GM21737 (cell line): ENCODE measurements around the gene RBBP8NL.

Experiments used
- ATAC-seq: cut with Tn5 transposase; IDR thresholded peaks from one replicate; pipeline ENCODE4 v1.9.1; 2021; ENCODE audit warnings: mild to moderate bottlenecking, moderate library complexity; ENCODE audit not compliant: unreplicated experiment

RBBP8NL gene

DNA sequence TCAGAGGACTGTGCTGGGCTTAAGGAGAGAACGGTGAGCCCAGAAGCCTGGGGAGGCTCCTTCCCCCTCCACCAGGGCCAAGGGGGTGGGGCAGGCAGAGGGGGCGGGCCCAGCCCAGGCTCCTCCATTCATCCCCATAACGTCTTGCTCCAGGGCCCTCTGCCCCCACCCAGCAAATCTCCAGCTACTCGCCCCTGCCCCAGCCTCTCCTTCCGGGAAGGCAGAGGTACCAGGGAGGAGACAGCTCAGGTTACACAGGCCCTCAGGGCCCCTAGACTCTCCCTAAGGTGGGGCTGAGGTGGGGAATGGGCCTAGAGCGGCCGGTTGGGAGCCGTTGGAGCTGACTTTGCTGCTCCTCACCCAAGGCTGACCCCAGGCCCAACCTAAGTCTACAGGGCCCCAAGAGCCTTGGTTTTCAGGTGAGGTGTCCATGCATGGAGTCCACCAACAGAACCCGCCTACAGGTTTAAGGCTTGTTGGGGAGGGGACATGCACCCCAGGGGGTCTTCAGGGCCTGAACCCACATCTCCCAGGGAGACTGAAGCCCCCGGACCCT lies 61.4 kb downstream of the RBBP8NL start:
- no peak for ATAC-seq

GRCh38 chr20:62364911-62365736 lies 62.2 kb downstream of the RBBP8NL start:
- no peak for ATAC-seq

- ATAC-seq: no peak
Measured at GRCh38 chr20:62363920-62364851, 63.2 kb downstream of the RBBP8NL start.

- ATAC-seq: no peak
Measured at GRCh38 chr20:62362991-62363919, 64.1 kb downstream of the RBBP8NL start.

- no peak for ATAC-seq
Measured at GRCh38 chr20:62362590-62362940, 64.8 kb downstream of the RBBP8NL start.

- no peak for ATAC-seq
Measured at GRCh38 chr20:62361799-62362589, 65.3 kb downstream of the RBBP8NL start.

- ATAC-seq: no peak
Measured at GRCh38 chr20:62360854-62361798, 66.2 kb downstream of the RBBP8NL start.
